Neural cell (in vitro differentiated cells): ENCODE data around the gene FCAMR. TPM values are rescaled to one million over a fixed set of nuclear protein-coding genes. Genes with fewer than 3 reads are reported as not detected.

ENCODE experiments used
- H2AFZ ChIP-seq: fragments of 200-600, 300-800 bp; sonication (generic), shearing (Covaris generic); 2 replicates; pipeline ENCODE4 v1.6.0; 2014; ENCODE audit warnings: low read depth, mild to moderate bottlenecking, antibody characterized with exemption, low read length, moderate library complexity
- H3F3A ChIP-seq: fragments of 200-600 bp; shearing (Covaris generic); 2 replicates; pipeline ENCODE4 v1.6.1; 2016; ENCODE audit warnings: mild to moderate bottlenecking, moderate library complexity, mixed read lengths, antibody characterized with exemption, low read length; ENCODE audit not compliant: insufficient read depth, poor library complexity, severe bottlenecking
- H3K27ac ChIP-seq: fragments of 200-600, 300-800 bp; sonication (generic), shearing (Covaris generic); 2 replicates; pipeline ENCODE4 v1.5.1; 2014; ENCODE audit warnings: mild to moderate bottlenecking, low read length, moderate library complexity
- H3K27me3 ChIP-seq: fragments of 300-800, 200-600 bp; sonication (generic), shearing (Covaris generic); 2 replicates; pipeline ENCODE4 v1.6.0; 2014; ENCODE audit warnings: mild to moderate bottlenecking, low read depth, low read length, moderate library complexity; ENCODE audit not compliant: insufficient read depth
- H3K36me3 ChIP-seq: fragments of 300-800, 200-600 bp; sonication (generic), shearing (Covaris generic); 2 replicates; pipeline ENCODE4 v1.5.1; 2014; ENCODE audit warnings: mild to moderate bottlenecking, antibody characterized with exemption, low read length, moderate library complexity; ENCODE audit not compliant: insufficient read depth
- H3K4me2 ChIP-seq: fragments of 300-800, 200-600 bp; sonication (generic), shearing (Covaris generic); 2 replicates; pipeline ENCODE4 v1.6.0; 2014; ENCODE audit warnings: mild to moderate bottlenecking, low read length
- H3K4me3 ChIP-seq: fragments of 300-800, 200-600 bp; sonication (generic), shearing (Covaris generic); 2 replicates; pipeline ENCODE4 v1.5.1; 2014; ENCODE audit warnings: mild to moderate bottlenecking, low read length, moderate library complexity
- H3K79me2 ChIP-seq: fragments of 200-600 bp; shearing (Covaris generic); replicated peaks from 2 replicates; pipeline ENCODE4 v1.6.0; 2014; ENCODE audit warnings: mild to moderate bottlenecking, low read length, moderate library complexity; ENCODE audit not compliant: insufficient read depth
- H3K9ac ChIP-seq: fragments of 300-800, 200-600 bp; sonication (generic), shearing (Covaris generic); 2 replicates; pipeline ENCODE4 v1.6.1; 2016; ENCODE audit warnings: mild to moderate bottlenecking, low read length, mixed read lengths
- H3K9me2 ChIP-seq: fragments of 200-600 bp; shearing (Covaris generic); 2 replicates; pipeline ENCODE4 v1.6.1; 2016; ENCODE audit warnings: mild to moderate bottlenecking, low read length, mixed read lengths; ENCODE audit not compliant: insufficient read depth
- H3K9me3 ChIP-seq: fragments of 200-600, 300-800 bp; sonication (generic), shearing (Covaris generic); 2 replicates; pipeline ENCODE4 v1.6.1; 2016; ENCODE audit warnings: mild to moderate bottlenecking, mixed run types, low read length, moderate library complexity, mixed read lengths
- H4K20me1 ChIP-seq: fragments of 200-600 bp; shearing (Covaris generic); 2 replicates; pipeline ENCODE4 v1.6.1; 2016; ENCODE audit warnings: mild to moderate bottlenecking, mixed run types; ENCODE audit not compliant: insufficient read depth
- EP300 ChIP-seq: fragments of 450-650 bp; conservative IDR thresholded peaks from 2 replicates; pipeline ENCODE4 v1.6.1; 2014; ENCODE audit warnings: antibody characterized with exemption, mild to moderate bottlenecking, moderate library complexity; ENCODE audit not compliant: poor library complexity, severe bottlenecking
- EZH2 ChIP-seq: fragments of 200-600, 300-800 bp; shearing (Covaris generic), sonication (generic); IDR thresholded peaks from 2 replicates; pipeline ENCODE4 v1.6.1; 2014; ENCODE audit warnings: antibody characterized with exemption, low read length, borderline replicate concordance, mild to moderate bottlenecking; ENCODE audit not compliant: insufficient read depth, poor library complexity, severe bottlenecking
- MXI1 ChIP-seq: fragments of 450-650 bp; conservative IDR thresholded peaks from 2 replicates; pipeline ENCODE4 v1.6.1; 2014; ENCODE audit warnings: antibody characterized with exemption, mild to moderate bottlenecking; ENCODE audit not compliant: poor library complexity, severe bottlenecking
- POLR2AphosphoS5 ChIP-seq: IDR thresholded peaks from 2 replicates; pipeline ENCODE4 v1.6.1; 2012
- RAD21 ChIP-seq: fragments of 450-650 bp; conservative IDR thresholded peaks from 2 replicates; pipeline ENCODE4 v1.6.1; 2014; ENCODE audit warnings: antibody characterized with exemption, mild to moderate bottlenecking, moderate library complexity
- SMC3 ChIP-seq: fragments of 450-650 bp; conservative IDR thresholded peaks from 2 replicates; pipeline ENCODE4 v1.6.1; 2014; ENCODE audit warnings: antibody characterized with exemption, mild to moderate bottlenecking, moderate library complexity; ENCODE audit not compliant: poor library complexity
- TAF1 ChIP-seq: IDR thresholded peaks from 2 replicates; pipeline ENCODE4 v1.6.1; 2012; ENCODE audit warnings: low read depth
- polyA plus RNA-seq: library from polyadenylated mRNA; depleted of rRNA; stranded (reverse); fragments of >200 nt; gene quantifications from 2 replicates; pipeline ENCODE4 v1.2.3, GENCODE V29; 2014
- TF ChIP-seq, protein P1 (sequence below): fragments of 450-650 bp; IDR thresholded peaks from 2 replicates; pipeline ENCODE4 v1.5.1; 2014; ENCODE audit warnings: antibody characterized with exemption, mild to moderate bottlenecking, moderate library complexity; ENCODE audit not compliant: poor library complexity, severe bottlenecking
- TF ChIP-seq, protein P2 (sequence below): IDR thresholded peaks from 2 replicates; pipeline ENCODE4 v1.6.1; 2012; ENCODE audit warnings: borderline replicate concordance

Gene FCAMR
- polyA plus RNA-seq, 1 donor from 2014 or later, result not detected

DNA sequence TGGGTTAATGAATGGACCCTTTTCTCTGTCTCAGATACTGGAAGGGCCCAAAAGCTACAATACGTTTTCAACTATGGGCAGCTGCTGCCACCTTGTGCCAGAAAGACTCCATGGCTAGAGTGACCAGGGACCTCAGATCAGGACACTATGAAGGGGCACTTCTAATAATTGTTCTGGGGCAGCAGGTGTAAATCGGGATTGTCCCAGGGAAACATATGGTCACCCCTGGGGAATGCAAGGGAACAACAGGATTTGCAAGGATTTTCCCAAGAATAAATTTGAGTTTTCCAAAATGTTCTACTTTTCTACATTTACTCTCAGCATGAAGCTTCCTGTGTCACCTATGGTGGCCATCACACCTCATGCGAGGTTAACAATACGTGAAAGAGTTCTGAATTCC lies 12.0 kb upstream of the FCAMR start:
- no peaks in the 10 kb centered on the region for H3K79me2 ChIP-seq
- no peaks in the 10 kb centered on the region for H3K9me3 ChIP-seq
- no peak overlapping the region for H3K4me2 ChIP-seq
- H3K36me3 ChIP-seq, result no peaks in the 10 kb centered on the region
- H3K27me3 ChIP-seq, result no peaks in the 10 kb centered on the region
- H3K9me2 ChIP-seq, result no peaks in the 10 kb centered on the region
- no peak overlapping the region for H3K27ac ChIP-seq
- H3K4me3 ChIP-seq, result no peak overlapping the region
- H3F3A ChIP-seq, result no peaks in the 10 kb centered on the region
- no peaks in the 10 kb centered on the region for H4K20me1 ChIP-seq
- no peak overlapping the region for H3K9ac ChIP-seq
- peak; percentile 70 for TF ChIP-seq SMC3
- TF ChIP-seq EP300, result no peak
- peak; percentile 75 for TF ChIP-seq RAD21
- TF ChIP-seq, protein P1, sequence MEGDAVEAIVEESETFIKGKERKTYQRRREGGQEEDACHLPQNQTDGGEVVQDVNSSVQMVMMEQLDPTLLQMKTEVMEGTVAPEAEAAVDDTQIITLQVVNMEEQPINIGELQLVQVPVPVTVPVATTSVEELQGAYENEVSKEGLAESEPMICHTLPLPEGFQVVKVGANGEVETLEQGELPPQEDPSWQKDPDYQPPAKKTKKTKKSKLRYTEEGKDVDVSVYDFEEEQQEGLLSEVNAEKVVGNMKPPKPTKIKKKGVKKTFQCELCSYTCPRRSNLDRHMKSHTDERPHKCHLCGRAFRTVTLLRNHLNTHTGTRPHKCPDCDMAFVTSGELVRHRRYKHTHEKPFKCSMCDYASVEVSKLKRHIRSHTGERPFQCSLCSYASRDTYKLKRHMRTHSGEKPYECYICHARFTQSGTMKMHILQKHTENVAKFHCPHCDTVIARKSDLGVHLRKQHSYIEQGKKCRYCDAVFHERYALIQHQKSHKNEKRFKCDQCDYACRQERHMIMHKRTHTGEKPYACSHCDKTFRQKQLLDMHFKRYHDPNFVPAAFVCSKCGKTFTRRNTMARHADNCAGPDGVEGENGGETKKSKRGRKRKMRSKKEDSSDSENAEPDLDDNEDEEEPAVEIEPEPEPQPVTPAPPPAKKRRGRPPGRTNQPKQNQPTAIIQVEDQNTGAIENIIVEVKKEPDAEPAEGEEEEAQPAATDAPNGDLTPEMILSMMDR, result peak; percentile 70
- no peak for TF ChIP-seq EZH2
- TF ChIP-seq POLR2AphosphoS5, result no peak
- TF ChIP-seq, protein P2, sequence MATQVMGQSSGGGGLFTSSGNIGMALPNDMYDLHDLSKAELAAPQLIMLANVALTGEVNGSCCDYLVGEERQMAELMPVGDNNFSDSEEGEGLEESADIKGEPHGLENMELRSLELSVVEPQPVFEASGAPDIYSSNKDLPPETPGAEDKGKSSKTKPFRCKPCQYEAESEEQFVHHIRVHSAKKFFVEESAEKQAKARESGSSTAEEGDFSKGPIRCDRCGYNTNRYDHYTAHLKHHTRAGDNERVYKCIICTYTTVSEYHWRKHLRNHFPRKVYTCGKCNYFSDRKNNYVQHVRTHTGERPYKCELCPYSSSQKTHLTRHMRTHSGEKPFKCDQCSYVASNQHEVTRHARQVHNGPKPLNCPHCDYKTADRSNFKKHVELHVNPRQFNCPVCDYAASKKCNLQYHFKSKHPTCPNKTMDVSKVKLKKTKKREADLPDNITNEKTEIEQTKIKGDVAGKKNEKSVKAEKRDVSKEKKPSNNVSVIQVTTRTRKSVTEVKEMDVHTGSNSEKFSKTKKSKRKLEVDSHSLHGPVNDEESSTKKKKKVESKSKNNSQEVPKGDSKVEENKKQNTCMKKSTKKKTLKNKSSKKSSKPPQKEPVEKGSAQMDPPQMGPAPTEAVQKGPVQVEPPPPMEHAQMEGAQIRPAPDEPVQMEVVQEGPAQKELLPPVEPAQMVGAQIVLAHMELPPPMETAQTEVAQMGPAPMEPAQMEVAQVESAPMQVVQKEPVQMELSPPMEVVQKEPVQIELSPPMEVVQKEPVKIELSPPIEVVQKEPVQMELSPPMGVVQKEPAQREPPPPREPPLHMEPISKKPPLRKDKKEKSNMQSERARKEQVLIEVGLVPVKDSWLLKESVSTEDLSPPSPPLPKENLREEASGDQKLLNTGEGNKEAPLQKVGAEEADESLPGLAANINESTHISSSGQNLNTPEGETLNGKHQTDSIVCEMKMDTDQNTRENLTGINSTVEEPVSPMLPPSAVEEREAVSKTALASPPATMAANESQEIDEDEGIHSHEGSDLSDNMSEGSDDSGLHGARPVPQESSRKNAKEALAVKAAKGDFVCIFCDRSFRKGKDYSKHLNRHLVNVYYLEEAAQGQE, result no peak
- TF ChIP-seq MXI1, result no peak
- TF ChIP-seq TAF1, result no peak
- no peak overlapping the region for H2AFZ ChIP-seq

DNA sequence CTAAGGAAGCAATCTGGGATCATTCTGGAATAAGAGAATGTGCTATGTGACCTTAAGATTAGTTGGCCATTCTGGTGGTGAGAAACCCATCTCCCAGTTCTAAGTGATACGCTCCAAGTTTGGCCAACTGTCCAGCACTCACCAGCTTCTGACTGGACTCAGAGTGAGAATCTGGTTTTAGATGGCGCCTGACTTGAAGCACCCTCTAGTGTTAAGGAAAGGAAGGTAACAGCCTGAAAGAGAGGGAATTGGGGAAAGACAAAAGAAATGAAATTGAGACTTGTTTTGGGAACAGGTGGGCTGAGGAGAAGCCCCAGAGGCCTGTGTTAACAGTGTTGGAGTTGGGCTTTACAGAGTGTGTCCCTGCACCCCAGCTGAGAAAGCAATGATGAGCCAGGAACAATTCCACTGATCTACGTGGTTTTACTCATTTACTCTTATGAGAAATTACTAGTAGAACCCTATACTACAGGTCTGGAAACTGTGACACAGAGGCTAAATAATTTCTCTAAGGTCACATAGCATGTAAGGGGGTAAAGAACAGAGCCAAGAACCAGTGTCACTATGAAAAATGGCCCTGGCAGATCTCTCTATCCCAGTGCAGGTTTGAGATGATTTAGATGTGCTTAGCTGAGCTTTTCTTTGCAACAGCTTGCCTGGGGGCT lies 9.3 kb upstream of the FCAMR start:
- Histone ChIP-seq H3K4me2 (no peak overlapping the region), H3K79me2 (no peaks in the 10 kb centered on the region), H3K27ac (no peak overlapping the region), H3K36me3 (no peaks in the 10 kb centered on the region), H3K9me3 (no peaks in the 10 kb centered on the region), H2AFZ (no peak overlapping the region), H3K27me3 (no peaks in the 10 kb centered on the region), H4K20me1 (no peaks in the 10 kb centered on the region), H3K9ac (no peak overlapping the region), H3K9me2 (no peaks in the 10 kb centered on the region), H3K4me3 (no peak overlapping the region), H3F3A (no peaks in the 10 kb centered on the region)
- TF ChIP-seq EZH2 (no peak), EP300 (no peak), TAF1 (no peak)
- TF ChIP-seq, protein P2, result no peak
- TF ChIP-seq, protein P1, result peak; percentile 36
